ENCODE results near the gene CRYGN. TPM values are rescaled to one million over a fixed set of nuclear protein-coding genes. Genes with fewer than 3 reads are reported as not detected.
A peak's percentile ranks its signal among the peaks of the same experiment; 100 is the strongest.

The CRYGN gene
- total RNA-seq, 4 donors from 2014 or later: 0.19 TPM; not detected in 3

DNA sequence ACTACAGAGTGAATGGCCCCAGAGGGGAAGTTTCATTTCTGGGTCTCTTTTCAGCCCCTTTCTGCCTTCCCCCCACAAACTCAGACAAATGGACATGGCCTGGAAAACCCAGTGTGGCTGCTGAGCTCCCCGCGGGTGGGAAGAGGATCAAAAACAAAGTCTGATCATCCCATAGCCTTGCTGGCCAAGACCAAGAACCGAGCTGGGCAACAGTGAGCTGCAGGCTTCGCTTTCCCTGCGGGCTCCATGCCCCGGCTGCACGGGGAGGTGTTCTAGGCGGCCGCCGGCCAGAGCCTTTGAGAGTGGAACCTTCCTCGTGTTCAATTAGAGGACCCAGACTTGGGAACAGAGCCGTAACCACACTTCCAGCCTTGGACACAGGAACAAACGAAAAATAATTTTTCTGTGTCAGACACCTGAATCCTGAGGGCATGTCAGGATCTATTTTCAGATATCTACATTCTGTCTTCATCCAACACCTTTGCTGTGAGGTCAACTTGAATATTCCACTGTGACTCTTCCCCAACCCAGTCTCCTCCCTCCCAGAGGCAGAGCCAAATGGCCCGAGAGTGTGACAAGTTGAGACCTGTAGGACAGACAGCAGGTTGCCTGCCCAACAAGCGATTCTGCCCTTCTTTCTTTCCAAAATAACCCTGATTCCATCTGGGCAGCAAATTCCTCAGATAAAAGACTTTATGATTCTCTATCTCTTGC is 56.1 kb downstream of the CRYGN start:
- H3K4me1 ChIP-seq: peaks cover 10 to 20% (median 14%) of the 10 kb centered on the region in 3 donors
- TF ChIP-seq, protein P1, sequence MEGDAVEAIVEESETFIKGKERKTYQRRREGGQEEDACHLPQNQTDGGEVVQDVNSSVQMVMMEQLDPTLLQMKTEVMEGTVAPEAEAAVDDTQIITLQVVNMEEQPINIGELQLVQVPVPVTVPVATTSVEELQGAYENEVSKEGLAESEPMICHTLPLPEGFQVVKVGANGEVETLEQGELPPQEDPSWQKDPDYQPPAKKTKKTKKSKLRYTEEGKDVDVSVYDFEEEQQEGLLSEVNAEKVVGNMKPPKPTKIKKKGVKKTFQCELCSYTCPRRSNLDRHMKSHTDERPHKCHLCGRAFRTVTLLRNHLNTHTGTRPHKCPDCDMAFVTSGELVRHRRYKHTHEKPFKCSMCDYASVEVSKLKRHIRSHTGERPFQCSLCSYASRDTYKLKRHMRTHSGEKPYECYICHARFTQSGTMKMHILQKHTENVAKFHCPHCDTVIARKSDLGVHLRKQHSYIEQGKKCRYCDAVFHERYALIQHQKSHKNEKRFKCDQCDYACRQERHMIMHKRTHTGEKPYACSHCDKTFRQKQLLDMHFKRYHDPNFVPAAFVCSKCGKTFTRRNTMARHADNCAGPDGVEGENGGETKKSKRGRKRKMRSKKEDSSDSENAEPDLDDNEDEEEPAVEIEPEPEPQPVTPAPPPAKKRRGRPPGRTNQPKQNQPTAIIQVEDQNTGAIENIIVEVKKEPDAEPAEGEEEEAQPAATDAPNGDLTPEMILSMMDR (IDR thresholded peaks at IDR 0.05): no peak
- no peak for TF ChIP-seq POLR2A (IDR thresholded peaks at IDR 0.05)
- WGBS, 2 donors: 73 to 82% methylated on average over 13 to 15 of the region's 15 CpGs
- no peaks in the 10 kb centered on the region for H3K9me3 ChIP-seq
- intact Hi-C loops (cut with DNase I): no loop called here
- DNase-seq: no peak
- H3K4me3 ChIP-seq: no peak overlapping the region
- H3K36me3 ChIP-seq: peaks cover 0 to 6% (median 0%) of the 10 kb centered on the region in 3 donors
- H3K27ac ChIP-seq: no peak overlapping the region
- peaks cover 0 to 58% (median 9%) of the 10 kb centered on the region in 4 donors for H3K27me3 ChIP-seq

- H3K4me1 ChIP-seq: peaks cover 10 to 20% (median 14%) of the 10 kb centered on the region in 3 donors
- H3K27me3 ChIP-seq: peaks cover 0 to 58% (median 9%) of the 10 kb centered on the region in 4 donors
- peaks cover 0 to 21% (median 0%) of the 10 kb centered on the region in 3 donors for H3K36me3 ChIP-seq
- whole genome bisulfite sequencing, 2 donors: 18 to 25% methylated on average over 12 to 24 of the region's 37 CpGs
- TF ChIP-seq POLR2A (IDR thresholded peaks at IDR 0.05): no peak
- TF ChIP-seq, protein P1 (IDR thresholded peaks at IDR 0.05): no peak
- no peak for DNase-seq
- no peaks in the 10 kb centered on the region for H3K9me3 ChIP-seq
- H3K27ac ChIP-seq: no peak overlapping the region
- intact Hi-C loops (cut with DNase I): no loop called here
- H3K4me3 ChIP-seq: peak overlapping the region; percentile 1 to 61 (median 29)
Measured at GRCh38 chr7:151382079-151382885, 57.7 kb downstream of the CRYGN start.

DNA sequence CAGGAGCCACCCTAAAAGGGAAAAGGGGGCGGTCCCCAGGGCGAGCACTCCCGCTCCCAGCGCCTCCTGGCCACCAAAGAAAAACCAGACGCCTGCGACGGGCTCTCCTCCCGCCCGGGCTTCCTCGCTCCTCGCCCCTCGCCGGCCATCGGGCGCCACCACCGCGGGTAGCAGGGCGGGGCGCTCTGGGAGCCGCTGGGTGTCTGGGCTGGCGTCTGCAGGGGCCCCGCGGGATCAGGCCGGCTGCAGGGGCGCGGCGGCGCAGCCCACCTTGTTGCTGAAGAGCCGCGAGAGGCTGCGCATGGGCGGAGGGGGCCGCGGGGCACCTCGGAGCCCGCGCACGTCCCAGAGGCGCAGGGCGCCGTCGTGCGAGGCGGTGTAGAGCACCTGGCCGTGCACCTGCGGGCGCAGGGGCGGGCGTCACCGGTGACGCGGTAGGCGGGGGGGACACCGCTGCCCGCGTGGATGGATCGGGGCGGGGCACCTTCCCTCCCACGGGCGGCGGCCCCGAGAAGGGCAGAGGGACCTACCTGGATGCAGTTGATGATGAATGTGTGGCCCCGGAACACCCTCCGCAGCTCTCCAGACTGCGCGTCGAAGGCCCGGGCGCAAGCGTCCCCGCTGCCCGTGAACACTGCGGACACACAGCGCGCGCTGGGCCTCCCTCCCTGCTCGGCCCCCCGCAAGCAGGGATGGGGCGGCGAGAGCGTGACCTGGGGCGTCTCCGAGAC is 58.4 kb downstream of the CRYGN start:
- Histone ChIP-seq H3K4me1 (peaks cover 10 to 20% (median 14%) of the 10 kb centered on the region in 3 donors), H3K27me3 (peaks cover 0 to 54% (median 9%) of the 10 kb centered on the region in 4 donors), H3K36me3 (peaks cover 3 to 29% (median 4%) of the 10 kb centered on the region in 3 donors), H3K27ac (no peak overlapping the region), H3K9me3 (no peaks in the 10 kb centered on the region), H3K4me3 (peak overlapping the region; percentile 1 to 61 (median 29))
- intact Hi-C loops (cut with DNase I): no loop called here
- no peak for DNase-seq
- 8% methylated on average over 7 of the region's 83 CpGs; no CpG with 5 or more reads in 1 of the 2 donors for WGBS, 2 donors
- TF ChIP-seq, protein P1 (IDR thresholded peaks at IDR 0.05): no peak

GRCh38 chr7:151381098-151381347 is 58.9 kb downstream of the CRYGN start:
- Histone ChIP-seq H3K36me3 (peaks cover 7 to 34% (median 8%) of the 10 kb centered on the region in 3 donors), H3K27me3 (peaks cover 0 to 54% (median 9%) of the 10 kb centered on the region in 4 donors), H3K27ac (no peak overlapping the region), H3K4me1 (peaks cover 10 to 20% (median 14%) of the 10 kb centered on the region in 3 donors), H3K9me3 (no peaks in the 10 kb centered on the region), H3K4me3 (peak overlapping the region in 3 of 4 donors; percentile 1 to 61 (median 39))
- 35% methylated on average over 6 of the region's 7 CpGs; no CpG with 5 or more reads in 1 of the 2 donors for WGBS, 2 donors
- TF ChIP-seq, protein P1 (IDR thresholded peaks at IDR 0.05): no peak
- TF ChIP-seq POLR2A (IDR thresholded peaks at IDR 0.05): no peak
- intact Hi-C loops (cut with DNase I): no loop called here
- DNase-seq: no peak

All from esophagus squamous epithelium (tissue), 5 donors.